ENCODE results near the gene DESI2.
"Not testable (repeated sequence)": the region's sequence is repeated elsewhere in the genome, so short reads cannot be mapped to it uniquely, and the experiment has no call there.

Gene DESI2

GRCh38 chr1:244654108-244655038, 1.4 kb downstream of the DESI2 start:
- DNase-seq: no peak

DNA sequence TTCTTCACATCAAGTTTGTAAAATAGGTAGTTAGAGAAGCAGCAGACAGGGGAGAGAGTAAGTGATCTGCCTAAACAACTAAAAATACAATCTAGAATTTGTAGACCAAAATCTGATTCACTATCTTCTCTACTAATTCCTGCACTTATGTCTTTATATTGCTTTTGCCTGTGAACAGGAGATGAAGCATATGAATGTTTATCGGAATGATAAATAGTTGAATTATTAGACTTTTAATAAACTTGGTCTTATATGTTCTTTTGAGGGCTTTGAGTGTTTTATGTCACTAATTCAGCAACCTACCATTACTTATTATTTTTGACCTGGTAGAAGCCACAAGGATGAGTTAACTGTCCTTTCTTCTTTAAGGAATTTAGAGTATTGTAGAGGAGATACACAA, 2.3 kb downstream of the DESI2 start:
- DNase-seq: no peak

GRCh38 chr1:244657421-244657820, 4.5 kb downstream of the DESI2 start:
- DNase-seq: no peak

- DNase-seq: no peak
Observed at GRCh38 chr1:244659694-244660093, 6.8 kb downstream of the DESI2 start.

DNA sequence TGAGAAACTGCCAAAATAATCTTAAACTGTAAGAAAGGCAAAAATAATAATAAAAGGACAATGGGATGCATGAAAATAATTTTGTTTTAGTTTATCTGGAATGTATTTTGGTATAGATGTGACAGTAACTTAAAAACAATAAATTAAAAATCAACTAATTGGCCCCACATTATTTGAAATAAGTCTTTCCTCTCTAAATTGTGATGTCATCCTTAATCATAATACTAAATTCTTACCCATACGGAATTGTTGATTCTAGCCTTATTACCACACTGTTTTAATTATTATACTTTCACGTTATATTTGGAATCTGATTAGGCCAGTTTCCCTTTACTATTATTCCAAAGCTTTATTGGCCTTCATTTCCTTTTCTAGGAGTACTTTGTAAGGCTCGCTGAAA, 7.7 kb downstream of the DESI2 start:
- no peak for DNase-seq

- DNase-seq: not testable (repeated sequence)
Observed at GRCh38 chr1:244661569-244662312, 8.8 kb downstream of the DESI2 start.

DNA sequence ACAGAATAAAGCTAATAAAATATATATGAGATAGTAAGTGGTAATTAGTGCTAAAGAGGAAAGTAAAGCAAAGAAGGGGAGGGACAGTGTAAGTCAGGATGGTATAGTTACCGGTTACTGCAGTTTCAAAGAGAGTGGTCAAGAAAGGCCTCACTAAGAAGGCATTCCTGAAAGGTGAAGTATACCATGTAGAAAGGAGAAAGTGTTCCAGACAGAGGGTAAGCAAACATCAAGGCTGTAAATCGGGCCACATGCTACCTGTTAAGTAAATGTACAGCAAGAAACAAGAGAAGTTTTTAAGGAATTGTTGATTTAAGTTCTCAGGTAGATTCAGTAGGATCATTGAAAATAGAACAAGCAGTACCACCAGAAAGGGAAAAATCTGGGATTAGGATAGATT, 9.7 kb downstream of the DESI2 start:
- DNase-seq: no peak

DNA sequence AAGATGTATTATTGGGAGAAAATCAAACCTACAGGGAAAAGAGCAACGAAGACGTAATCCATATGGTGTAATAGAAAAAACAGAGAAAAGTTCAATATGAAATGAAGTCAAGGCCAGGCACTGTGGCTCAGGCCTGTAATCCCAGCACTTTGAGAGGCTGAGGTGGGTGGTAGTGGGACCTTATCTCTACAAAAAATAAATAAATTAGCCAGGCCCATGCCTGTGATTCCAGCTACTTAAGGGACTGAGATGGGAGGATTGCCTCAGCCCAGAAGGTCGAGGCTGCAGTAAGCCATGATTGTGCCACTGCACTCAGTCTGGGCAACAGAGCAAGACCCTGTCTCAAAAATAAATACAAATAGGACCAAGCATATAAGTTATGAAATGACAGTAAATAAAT, 11.4 kb downstream of the DESI2 start:
- DNase-seq: no peak

- peak; percentile 89 for DNase-seq
Observed at GRCh38 chr1:244665771-244666217, 12.9 kb downstream of the DESI2 start.

- DNase-seq: not testable (repeated sequence)
Observed at GRCh38 chr1:244666672-244667418, 13.9 kb downstream of the DESI2 start.

GRCh38 chr1:244667797-244668196, 14.9 kb downstream of the DESI2 start:
- no peak for DNase-seq

- DNase-seq: peak; percentile 73
Observed at GRCh38 chr1:244672946-244673682, 20.2 kb downstream of the DESI2 start.

DNA sequence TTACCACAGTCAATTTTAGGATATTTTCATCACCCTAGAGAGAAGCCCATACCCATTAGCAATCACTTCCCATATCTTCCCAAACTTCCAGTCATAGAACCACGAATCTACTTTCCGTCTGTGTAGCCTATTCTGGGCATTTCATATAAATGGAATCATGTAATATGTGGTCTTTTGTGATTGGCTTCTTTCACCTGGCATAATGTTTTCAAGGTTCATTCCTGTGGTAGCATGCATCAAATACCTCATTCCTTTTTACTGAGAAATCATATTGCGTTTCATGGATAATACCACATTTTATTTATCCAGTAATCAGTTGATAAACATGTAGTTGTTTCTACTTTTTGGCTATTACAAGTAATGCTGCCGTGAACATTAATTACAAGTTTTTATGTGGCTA, 21.5 kb downstream of the DESI2 start:
- DNase-seq: peak; percentile 28

DNA sequence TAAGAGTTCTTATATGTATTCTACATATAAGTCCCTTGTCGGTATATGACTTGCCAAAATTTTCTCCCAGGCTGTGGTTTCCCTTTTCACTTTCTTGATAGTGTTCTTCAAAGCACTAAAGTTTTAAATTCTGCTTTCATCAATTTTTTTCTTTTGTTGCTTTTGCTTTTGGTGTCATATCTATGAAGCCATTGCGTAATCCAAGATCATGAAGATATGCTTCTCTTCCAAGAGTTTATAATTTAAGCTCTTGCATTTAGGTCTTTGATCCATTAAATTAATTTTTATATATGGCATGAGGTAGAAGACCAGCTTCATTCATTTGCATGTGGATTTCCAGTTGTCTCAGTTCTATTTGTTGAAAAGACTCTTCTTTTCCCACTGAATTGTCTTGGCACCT, 22.2 kb downstream of the DESI2 start:
- DNase-seq: no peak

- no peak for DNase-seq
Observed at GRCh38 chr1:244678697-244679096, 25.8 kb downstream of the DESI2 start.

DNA sequence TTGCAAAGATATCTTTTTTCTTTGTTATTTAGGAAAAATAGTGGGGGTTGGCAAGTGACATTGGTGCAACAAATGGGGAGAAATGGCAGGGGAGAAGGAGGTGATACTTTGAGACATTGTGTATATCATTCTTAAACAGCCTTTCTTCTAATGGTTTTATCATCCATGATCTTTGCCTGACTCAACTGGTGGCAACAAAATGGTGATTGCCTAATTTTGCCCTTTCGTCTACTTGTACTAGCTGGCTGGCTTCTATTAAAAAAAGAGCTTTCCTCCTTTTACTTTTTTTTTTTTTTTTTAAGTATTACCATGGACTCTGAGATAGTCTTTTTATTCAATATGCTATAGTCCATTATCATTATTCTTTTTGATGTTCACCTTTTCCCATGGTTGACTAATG, 27.7 kb downstream of the DESI2 start:
- DNase-seq: no peak

DNA sequence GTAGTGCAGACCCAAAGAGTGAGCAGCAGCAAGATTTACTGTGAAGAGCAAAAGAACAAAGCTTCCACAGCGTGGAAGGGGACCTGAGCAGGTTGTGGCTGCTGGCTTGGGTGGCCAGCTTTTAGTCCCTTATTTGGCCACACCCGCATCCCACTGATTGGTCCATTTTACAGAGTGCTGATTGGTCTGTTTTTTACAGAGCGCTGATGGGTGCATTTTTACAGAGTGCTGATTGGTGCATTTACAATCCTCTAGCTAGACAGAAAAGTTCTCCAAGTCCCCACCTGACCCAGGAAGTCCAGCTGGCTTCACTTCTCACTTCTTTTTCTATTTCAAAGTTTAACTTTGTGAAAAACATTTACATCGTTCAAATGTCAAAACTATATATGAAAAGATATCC, 29.2 kb downstream of the DESI2 start:
- not testable (repeated sequence) for DNase-seq

- DNase-seq: no peak
Observed at GRCh38 chr1:244695937-244696336, 43.0 kb downstream of the DESI2 start.

DNA sequence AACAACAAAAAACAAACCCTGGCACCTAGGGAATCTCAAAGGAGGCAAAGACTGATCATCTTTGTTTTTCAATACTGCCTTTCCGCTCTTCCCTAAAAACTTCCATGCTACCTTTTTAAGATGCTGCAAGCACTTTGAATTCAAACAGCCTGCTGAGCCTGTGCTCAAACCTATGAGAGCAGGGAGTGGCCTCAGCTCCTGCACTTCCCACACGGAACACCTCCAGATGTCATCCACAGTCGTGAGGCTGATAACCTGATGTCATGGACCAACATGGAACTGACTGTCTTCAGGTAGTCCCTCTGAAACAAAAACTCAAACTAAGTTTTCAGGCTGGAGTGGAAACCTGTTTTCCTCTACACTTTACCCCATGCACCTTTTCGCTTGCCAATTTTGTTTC, 46.8 kb downstream of the DESI2 start:
- no peak for DNase-seq

DNA sequence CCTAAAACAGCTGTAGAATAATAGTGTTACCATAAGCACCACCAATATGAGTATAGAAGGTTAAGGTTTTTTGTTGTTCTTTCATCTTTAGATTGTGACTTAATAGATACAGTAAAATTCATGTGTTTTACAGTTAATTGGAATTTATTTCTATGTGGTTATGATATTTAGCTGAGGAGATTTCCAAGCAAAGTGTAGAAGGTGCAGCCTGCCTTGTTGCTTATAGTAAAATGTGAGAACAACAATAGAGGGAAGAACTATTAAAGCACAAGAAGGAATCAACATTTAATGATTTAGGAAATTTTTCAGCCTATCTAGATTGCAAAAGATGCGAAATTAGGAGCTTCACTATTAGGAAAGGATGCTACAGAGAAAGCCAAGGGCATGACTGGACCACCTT, 47.9 kb downstream of the DESI2 start:
- DNase-seq: no peak

GRCh38 chr1:244702620-244703019, 49.7 kb downstream of the DESI2 start:
- no peak for DNase-seq

GRCh38 chr1:244704107-244704506, 51.2 kb downstream of the DESI2 start:
- no peak for DNase-seq

Measured in fibroblast of skin of scalp (primary cell).